ENCODE data around the gene GPC5. TPM values are rescaled to one million over a fixed set of nuclear protein-coding genes. Genes with fewer than 3 reads are reported as not detected.

The GPC5 gene
- total RNA-seq, 4 donors from 2014 or later = 0.24 to 30.8 (median 1.8) TPM; not detected in 1

DNA sequence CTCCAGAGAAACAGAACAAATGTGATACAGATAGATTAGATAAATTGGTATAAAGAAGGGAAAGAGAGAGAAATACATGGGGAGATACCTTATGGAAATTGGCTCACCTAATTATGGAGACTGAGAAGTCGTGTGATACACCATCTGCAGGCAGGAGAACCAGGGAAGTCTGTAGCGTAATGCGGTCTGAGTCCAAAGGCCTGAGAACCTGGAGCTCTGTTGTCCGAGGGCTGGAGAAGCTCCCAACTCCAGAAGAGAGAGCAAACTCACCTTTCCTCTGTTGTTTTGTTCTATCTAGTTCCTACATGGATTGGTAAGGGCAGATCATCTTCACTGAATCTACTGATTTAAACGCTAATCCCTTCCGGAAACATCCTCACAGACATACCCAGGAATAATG, 1179.9 kb downstream of the GPC5 start:
- intact Hi-C loops (cut with DNase I; ENCODE audit: low total_unique reads) = no loop called here
- no peak for DNase-seq
- Histone ChIP-seq H3K4me3 (no peak overlapping the region), H3K27me3 (no peaks in the 10 kb centered on the region), H3K36me3 (no peaks in the 10 kb centered on the region), H3K4me1 (no peaks in the 10 kb centered on the region), H3K9me3 (no peaks in the 10 kb centered on the region), H3K27ac (no peak overlapping the region)
- TF ChIP-seq POLR2A (IDR thresholded peaks at IDR 0.05) = no peak
- TF ChIP-seq, protein P1, sequence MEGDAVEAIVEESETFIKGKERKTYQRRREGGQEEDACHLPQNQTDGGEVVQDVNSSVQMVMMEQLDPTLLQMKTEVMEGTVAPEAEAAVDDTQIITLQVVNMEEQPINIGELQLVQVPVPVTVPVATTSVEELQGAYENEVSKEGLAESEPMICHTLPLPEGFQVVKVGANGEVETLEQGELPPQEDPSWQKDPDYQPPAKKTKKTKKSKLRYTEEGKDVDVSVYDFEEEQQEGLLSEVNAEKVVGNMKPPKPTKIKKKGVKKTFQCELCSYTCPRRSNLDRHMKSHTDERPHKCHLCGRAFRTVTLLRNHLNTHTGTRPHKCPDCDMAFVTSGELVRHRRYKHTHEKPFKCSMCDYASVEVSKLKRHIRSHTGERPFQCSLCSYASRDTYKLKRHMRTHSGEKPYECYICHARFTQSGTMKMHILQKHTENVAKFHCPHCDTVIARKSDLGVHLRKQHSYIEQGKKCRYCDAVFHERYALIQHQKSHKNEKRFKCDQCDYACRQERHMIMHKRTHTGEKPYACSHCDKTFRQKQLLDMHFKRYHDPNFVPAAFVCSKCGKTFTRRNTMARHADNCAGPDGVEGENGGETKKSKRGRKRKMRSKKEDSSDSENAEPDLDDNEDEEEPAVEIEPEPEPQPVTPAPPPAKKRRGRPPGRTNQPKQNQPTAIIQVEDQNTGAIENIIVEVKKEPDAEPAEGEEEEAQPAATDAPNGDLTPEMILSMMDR (IDR thresholded peaks at IDR 0.05) = no peak

- intact Hi-C loops (cut with DNase I; ENCODE audit: low total_unique reads) = no loop called here
- no peaks in the 10 kb centered on the region for H3K4me1 ChIP-seq
- H3K27me3 ChIP-seq = no peaks in the 10 kb centered on the region
- no peak for DNase-seq
- H3K4me3 ChIP-seq = no peak overlapping the region
- H3K9me3 ChIP-seq = no peaks in the 10 kb centered on the region
- TF ChIP-seq, protein P1 (IDR thresholded peaks at IDR 0.05) = no peak
- TF ChIP-seq POLR2A (IDR thresholded peaks at IDR 0.05) = no peak
- no peaks in the 10 kb centered on the region for H3K36me3 ChIP-seq
- H3K27ac ChIP-seq = no peak overlapping the region
Observed at GRCh38 chr13:92589955-92590354, 1191.5 kb downstream of the GPC5 start.

DNA sequence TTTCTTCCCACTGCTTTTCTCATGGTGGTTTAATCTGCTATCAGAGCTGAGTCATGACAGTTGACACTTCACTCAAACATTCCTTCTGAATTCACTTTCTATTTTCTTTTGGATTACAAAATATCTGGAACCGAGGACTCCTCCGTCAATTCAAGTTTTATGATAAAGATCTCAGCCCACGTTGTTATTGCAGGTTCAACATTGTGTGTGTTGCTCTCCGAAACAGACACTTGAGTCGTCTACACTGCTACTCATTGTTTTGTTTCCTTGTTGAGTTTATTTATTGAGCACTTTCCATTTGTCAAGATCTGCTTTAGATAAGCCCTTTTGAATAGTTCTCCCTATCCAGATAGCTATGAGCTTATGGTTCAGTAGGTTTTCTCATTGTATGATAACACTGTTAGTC, 1192.1 kb downstream of the GPC5 start:
- no peak for DNase-seq
- Histone ChIP-seq H3K27me3 (no peaks in the 10 kb centered on the region), H3K4me1 (no peaks in the 10 kb centered on the region), H3K27ac (no peak overlapping the region), H3K4me3 (no peak overlapping the region), H3K36me3 (no peaks in the 10 kb centered on the region), H3K9me3 (no peaks in the 10 kb centered on the region)
- intact Hi-C loops (cut with DNase I; ENCODE audit: low total_unique reads) = no loop called here
- TF ChIP-seq, protein P1 (IDR thresholded peaks at IDR 0.05) = no peak
- TF ChIP-seq POLR2A (IDR thresholded peaks at IDR 0.05) = no peak

DNA sequence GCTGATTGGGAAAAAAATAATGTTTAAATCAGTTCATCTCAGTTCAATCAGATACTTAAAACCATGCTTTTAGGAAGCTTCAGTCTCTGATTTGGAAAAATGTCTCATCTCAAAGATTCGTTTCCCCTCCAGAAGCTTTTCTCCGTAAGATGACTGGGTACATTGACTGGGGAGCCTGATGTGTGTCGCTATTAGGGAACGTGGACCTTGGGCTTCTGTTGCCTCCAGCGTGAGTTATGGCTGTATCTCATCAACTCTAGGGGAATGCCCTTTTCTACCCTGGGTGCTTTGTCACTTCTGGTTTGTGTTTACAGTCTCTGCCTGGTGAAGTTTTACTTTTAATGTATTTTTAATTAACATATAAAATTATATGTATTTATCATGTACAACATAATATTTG, 1192.7 kb downstream of the GPC5 start:
- no peaks in the 10 kb centered on the region for H3K9me3 ChIP-seq
- DNase-seq = no peak
- H3K27me3 ChIP-seq = no peaks in the 10 kb centered on the region
- no peaks in the 10 kb centered on the region for H3K4me1 ChIP-seq
- intact Hi-C loops (cut with DNase I; ENCODE audit: low total_unique reads) = no loop called here
- H3K36me3 ChIP-seq = no peaks in the 10 kb centered on the region
- no peak overlapping the region for H3K27ac ChIP-seq
- TF ChIP-seq POLR2A (IDR thresholded peaks at IDR 0.05) = no peak
- TF ChIP-seq, protein P1 (IDR thresholded peaks at IDR 0.05) = no peak
- H3K4me3 ChIP-seq = no peak overlapping the region

DNA sequence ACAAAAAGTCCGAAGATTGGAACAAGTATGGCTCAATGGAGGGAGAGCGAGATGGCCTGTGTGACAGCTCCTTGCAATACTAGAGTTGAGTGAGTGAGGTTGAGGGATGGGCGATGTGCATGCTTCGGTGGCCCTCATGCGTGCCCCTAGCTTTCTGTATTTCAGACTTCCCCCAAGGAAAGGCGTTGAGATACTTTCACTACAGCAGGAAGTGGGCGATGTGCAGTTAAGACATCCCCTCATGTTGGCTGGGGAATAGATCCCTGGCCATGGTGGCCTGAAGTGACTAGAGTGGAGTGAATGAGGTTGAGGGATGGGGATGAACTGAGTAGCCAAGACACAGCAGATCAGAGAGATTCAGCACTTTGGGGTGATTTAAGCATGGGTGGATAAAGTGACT, 1194.3 kb downstream of the GPC5 start:
- DNase-seq = no peak
- no peak for TF ChIP-seq POLR2A (IDR thresholded peaks at IDR 0.05)
- TF ChIP-seq, protein P1 (IDR thresholded peaks at IDR 0.05) = no peak
- no peak overlapping the region for H3K4me3 ChIP-seq
- H3K36me3 ChIP-seq = no peaks in the 10 kb centered on the region
- H3K9me3 ChIP-seq = no peaks in the 10 kb centered on the region
- H3K4me1 ChIP-seq = no peaks in the 10 kb centered on the region
- H3K27ac ChIP-seq = no peak overlapping the region
- intact Hi-C loops (cut with DNase I; ENCODE audit: low total_unique reads) = no loop called here
- H3K27me3 ChIP-seq = no peaks in the 10 kb centered on the region

Measured in uterus (tissue), 4 donors.